KOPT-K1 (cell line): ENCODE measurements around the gene GPAM.

Source experiments
- H3K27ac ChIP-seq: fragments of 200-600 bp; sonication (generic); 2 replicates; pipeline ENCODE4 v1.5.1; 2016; ENCODE audit warnings: antibody characterized with exemption, mild to moderate bottlenecking, low read depth, low read length; ENCODE audit not compliant: poor library complexity, severe bottlenecking
- H3K36me3 ChIP-seq: fragments of 200-600 bp; sonication (generic); 2 replicates; pipeline ENCODE4 v1.5.1; 2017; ENCODE audit warnings: antibody characterized with exemption, mild to moderate bottlenecking, low read length, moderate library complexity; ENCODE audit not compliant: insufficient read depth
- H3K9me3 ChIP-seq: fragments of 200-600 bp; sonication (generic); 2 replicates; pipeline ENCODE4 v1.5.1; 2017; ENCODE audit warnings: antibody characterized with exemption, low read length, mild to moderate bottlenecking; ENCODE audit not compliant: insufficient read depth, poor library complexity, severe bottlenecking

The GPAM gene

GRCh38 chr10:112175409-112175808 lies 8.2 kb downstream of the GPAM start:
- Histone ChIP-seq H3K9me3 (no peaks in the 10 kb centered on the region), H3K36me3 (peaks cover 92% of the 10 kb centered on the region), H3K27ac (no peak overlapping the region)

GRCh38 chr10:112173206-112173605 lies 10.4 kb downstream of the GPAM start:
- H3K27ac ChIP-seq, result no peak overlapping the region
- peaks cover 91% of the 10 kb centered on the region for H3K36me3 ChIP-seq
- no peaks in the 10 kb centered on the region for H3K9me3 ChIP-seq

- Histone ChIP-seq H3K27ac (no peak overlapping the region), H3K36me3 (peaks cover 91% of the 10 kb centered on the region), H3K9me3 (no peaks in the 10 kb centered on the region)
Measured at GRCh38 chr10:112168733-112169132, 14.8 kb downstream of the GPAM start.

GRCh38 chr10:112166800-112167199 lies 16.8 kb downstream of the GPAM start:
- Histone ChIP-seq H3K27ac (no peak overlapping the region), H3K36me3 (peaks cover 89% of the 10 kb centered on the region), H3K9me3 (no peaks in the 10 kb centered on the region)

GRCh38 chr10:112161757-112162518 lies 21.6 kb downstream of the GPAM start:
- no peak overlapping the region for H3K27ac ChIP-seq

GRCh38 chr10:112160834-112161233 lies 22.7 kb downstream of the GPAM start:
- Histone ChIP-seq H3K36me3 (peaks cover 90% of the 10 kb centered on the region), H3K27ac (no peak overlapping the region), H3K9me3 (no peaks in the 10 kb centered on the region)

More at GRCh38 chr10:112161757-112162518, 21.6 kb downstream of the GPAM start:
- Histone ChIP-seq H3K36me3 (peaks cover 89% of the 10 kb centered on the region), H3K9me3 (no peaks in the 10 kb centered on the region)

GRCh38 chr10:112159469-112159868 lies 24.1 kb downstream of the GPAM start:
- Histone ChIP-seq H3K36me3 (peaks cover 94% of the 10 kb centered on the region), H3K27ac (no peak overlapping the region), H3K9me3 (no peaks in the 10 kb centered on the region)

GRCh38 chr10:112151524-112152039 lies 32.0 kb downstream of the GPAM start:
- Histone ChIP-seq H3K27ac (no peak overlapping the region), H3K36me3 (peaks cover 60% of the 10 kb centered on the region), H3K9me3 (no peaks in the 10 kb centered on the region)

- H3K36me3 ChIP-seq, result peaks cover 33% of the 10 kb centered on the region
- no peaks in the 10 kb centered on the region for H3K9me3 ChIP-seq
- no peak overlapping the region for H3K27ac ChIP-seq
Measured at GRCh38 chr10:112148331-112148730, 35.2 kb downstream of the GPAM start.

- H3K27ac ChIP-seq, result no peak overlapping the region
- no peaks in the 10 kb centered on the region for H3K9me3 ChIP-seq
- peaks cover 20% of the 10 kb centered on the region; the same call in 1 of the 2 replicates for H3K36me3 ChIP-seq
Measured at GRCh38 chr10:112146799-112147198, 36.8 kb downstream of the GPAM start.

- Histone ChIP-seq H3K27ac (no peak overlapping the region), H3K36me3 (peaks cover 7% of the 10 kb centered on the region; the same call in 1 of the 2 replicates)
Measured at GRCh38 chr10:112145263-112145662, 38.3 kb downstream of the GPAM start.

GRCh38 chr10:112143420-112143819 lies 40.1 kb downstream of the GPAM start:
- H3K36me3 ChIP-seq, result no peaks in the 10 kb centered on the region
- no peak overlapping the region for H3K27ac ChIP-seq
- no peaks in the 10 kb centered on the region for H3K9me3 ChIP-seq

More at GRCh38 chr10:112145263-112145662, 38.3 kb downstream of the GPAM start:
- no peaks in the 10 kb centered on the region for H3K9me3 ChIP-seq

- Histone ChIP-seq H3K9me3 (no peaks in the 10 kb centered on the region), H3K27ac (no peak overlapping the region), H3K36me3 (no peaks in the 10 kb centered on the region)
Measured at GRCh38 chr10:112141292-112141691, 42.3 kb downstream of the GPAM start.

GRCh38 chr10:112140110-112140970 lies 43.2 kb downstream of the GPAM start:
- no peaks in the 10 kb centered on the region for H3K9me3 ChIP-seq
- H3K36me3 ChIP-seq, result no peaks in the 10 kb centered on the region
- H3K27ac ChIP-seq, result no peak overlapping the region

- no peaks in the 10 kb centered on the region for H3K36me3 ChIP-seq
- no peak overlapping the region for H3K27ac ChIP-seq
- no peaks in the 10 kb centered on the region for H3K9me3 ChIP-seq
Measured at GRCh38 chr10:112139176-112139575, 44.4 kb downstream of the GPAM start.
